GM15510 (cell line): Measurements from ENCODE around the gene GATA2.

Source experiments
- POLR2A ChIP-seq: IDR thresholded peaks from 3 replicates; pipeline ENCODE4 v1.6.1; 2011; ENCODE audit warnings: borderline replicate concordance; ENCODE audit not compliant: insufficient read length; ENCODE audit errors: extremely low read depth

GATA2 gene

GRCh38 chr3:128430301-128430700 is 62.7 kb downstream of the GATA2 start:
- TF ChIP-seq POLR2A: no peak

- TF ChIP-seq POLR2A: no peak
These were observed 63.2 kb downstream of the GATA2 start for GRCh38 chr3:128429751-128430150.
